ENCODE data around the gene PRDM15.

Gene PRDM15

DNA sequence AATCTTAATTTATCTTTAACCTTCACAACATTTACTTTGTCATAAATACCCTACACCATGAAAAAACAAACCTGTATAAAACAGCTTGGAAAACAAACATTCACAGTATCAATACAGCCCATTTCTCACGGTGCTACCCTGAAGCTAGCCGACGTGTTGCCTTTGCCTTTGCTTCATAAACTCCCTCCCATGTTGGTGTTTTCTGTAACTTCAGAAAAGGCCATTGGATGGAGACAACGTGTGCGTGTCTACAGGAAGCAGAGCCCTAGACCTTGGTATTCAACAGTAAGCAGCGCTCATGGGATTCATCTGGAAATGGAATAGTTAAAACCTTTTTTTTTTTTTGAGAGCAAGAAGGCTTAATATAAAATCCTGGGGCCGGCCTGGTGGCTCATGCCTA is 7.2 kb upstream of the PRDM15 start:
- no peak overlapping the region for H3K4me3 ChIP-seq (ENCODE audit: low read depth, low read length)
- TF ChIP-seq, protein P1, sequence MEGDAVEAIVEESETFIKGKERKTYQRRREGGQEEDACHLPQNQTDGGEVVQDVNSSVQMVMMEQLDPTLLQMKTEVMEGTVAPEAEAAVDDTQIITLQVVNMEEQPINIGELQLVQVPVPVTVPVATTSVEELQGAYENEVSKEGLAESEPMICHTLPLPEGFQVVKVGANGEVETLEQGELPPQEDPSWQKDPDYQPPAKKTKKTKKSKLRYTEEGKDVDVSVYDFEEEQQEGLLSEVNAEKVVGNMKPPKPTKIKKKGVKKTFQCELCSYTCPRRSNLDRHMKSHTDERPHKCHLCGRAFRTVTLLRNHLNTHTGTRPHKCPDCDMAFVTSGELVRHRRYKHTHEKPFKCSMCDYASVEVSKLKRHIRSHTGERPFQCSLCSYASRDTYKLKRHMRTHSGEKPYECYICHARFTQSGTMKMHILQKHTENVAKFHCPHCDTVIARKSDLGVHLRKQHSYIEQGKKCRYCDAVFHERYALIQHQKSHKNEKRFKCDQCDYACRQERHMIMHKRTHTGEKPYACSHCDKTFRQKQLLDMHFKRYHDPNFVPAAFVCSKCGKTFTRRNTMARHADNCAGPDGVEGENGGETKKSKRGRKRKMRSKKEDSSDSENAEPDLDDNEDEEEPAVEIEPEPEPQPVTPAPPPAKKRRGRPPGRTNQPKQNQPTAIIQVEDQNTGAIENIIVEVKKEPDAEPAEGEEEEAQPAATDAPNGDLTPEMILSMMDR (IDR thresholded peaks at IDR 0.05; ENCODE audit: borderline replicate concordance, insufficient read depth, low read depth, low read length): no peak

DNA sequence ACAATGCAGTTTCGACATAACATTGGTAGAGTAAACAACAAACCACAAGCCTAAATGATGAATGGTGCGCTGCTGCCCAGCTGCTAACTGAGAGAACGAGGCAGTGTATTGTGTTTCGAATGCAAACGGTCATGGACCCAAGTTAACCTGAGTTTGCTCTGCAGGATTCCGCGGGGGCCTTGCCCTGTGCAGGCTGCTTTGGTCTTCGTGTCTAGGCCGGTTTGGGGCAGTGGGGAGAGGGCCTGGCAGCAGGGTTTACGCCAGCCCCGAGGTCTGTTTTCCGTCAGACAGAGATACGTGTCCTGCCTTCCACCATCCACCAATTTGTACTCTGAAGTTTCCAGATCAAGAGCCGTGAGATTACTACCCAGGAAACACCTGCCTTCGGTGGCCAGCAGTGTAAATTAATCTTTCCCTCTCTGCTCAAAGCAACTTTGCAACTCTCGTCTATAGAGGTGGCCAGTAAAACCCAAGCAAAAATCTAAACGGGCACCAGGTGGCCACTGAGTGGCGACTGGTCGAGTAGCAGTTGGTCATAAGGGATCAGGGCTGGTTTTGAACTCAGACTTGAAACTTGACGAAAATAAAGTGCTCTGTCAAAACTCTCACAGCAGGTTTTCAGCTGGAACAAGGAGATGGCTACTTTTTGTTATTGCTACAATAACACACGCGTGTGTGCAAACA is 6.3 kb upstream of the PRDM15 start:
- TF ChIP-seq, protein P1 (IDR thresholded peaks at IDR 0.05; ENCODE audit: borderline replicate concordance, insufficient read depth, low read depth, low read length): no peak

DNA sequence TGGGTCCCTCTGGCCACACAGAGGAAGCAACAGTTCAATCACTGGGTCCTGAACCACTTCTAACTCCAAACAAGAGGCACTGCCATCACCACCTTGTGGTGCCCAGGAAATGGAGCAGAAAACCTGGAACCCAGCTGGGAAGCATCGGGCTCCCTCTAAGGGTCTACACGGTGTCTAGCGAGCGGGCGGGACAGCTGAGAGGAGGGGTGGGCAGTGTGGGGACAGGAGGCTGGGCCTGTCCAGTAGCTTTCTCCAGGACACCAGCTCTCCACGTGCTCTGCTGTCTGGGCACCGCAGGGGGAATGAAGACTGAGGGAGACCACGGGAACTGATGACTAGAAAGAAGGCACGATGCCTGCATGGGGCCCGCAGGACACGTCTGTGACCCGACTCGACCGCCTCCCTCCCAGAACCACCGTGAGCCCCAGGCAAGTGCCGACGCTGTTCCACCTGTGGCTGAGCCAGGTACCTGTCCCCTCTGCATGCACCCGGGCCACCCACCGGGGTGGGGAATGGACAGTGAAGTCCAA is 5.4 kb upstream of the PRDM15 start:
- TF ChIP-seq, protein P1 (IDR thresholded peaks at IDR 0.05; ENCODE audit: borderline replicate concordance, insufficient read depth, low read depth, low read length): no peak
- no peak overlapping the region for H3K4me3 ChIP-seq (ENCODE audit: low read depth, low read length)

More for the DNA sequence above, 6.3 kb upstream of the PRDM15 start:
- H3K4me3 ChIP-seq (ENCODE audit: low read depth, low read length): no peak overlapping the region

DNA sequence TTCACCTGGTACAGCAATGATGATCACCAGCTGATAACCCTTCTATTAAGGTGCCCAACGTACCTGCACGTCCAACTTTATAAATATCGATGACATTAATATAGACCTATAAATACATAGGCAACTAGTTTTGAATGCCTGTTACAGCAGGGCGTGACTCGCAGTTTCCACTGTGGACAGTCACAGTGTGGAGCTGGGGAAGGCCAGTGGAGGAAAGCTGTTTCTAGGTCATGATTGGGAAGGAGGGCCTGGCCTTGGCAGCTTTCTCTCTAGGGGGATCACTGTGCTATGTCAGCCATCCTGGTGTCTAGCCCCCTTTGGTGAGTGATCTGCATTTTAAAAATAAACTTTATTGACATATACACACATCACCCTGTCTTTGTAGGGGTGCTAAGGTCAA is 4.4 kb upstream of the PRDM15 start:
- H3K4me3 ChIP-seq (ENCODE audit: low read depth, low read length): no peak overlapping the region
- TF ChIP-seq, protein P1 (IDR thresholded peaks at IDR 0.05; ENCODE audit: borderline replicate concordance, insufficient read depth, low read depth, low read length): no peak

DNA sequence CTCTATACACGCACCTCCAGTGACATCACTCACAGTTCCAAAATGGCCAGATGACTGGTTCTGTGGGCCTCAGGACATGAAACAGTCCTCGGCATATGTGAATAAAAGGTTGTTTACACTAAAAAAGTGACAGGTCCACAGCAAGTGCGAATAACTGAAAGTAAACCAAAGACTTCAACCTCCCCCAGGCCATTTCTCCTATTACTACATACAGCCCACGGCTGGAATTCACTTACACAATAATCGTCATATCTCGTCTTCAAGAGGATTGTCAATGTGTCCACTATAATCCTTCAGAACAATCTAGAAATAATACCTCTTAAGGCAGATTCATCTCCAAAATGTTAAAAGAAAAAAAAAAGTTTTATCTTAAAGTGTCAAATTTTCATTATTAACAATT is 1.9 kb upstream of the PRDM15 start:
- TF ChIP-seq, protein P1 (IDR thresholded peaks at IDR 0.05; ENCODE audit: borderline replicate concordance, insufficient read depth, low read depth, low read length): no peak
- H3K4me3 ChIP-seq (ENCODE audit: low read depth, low read length): no peak overlapping the region

DNA sequence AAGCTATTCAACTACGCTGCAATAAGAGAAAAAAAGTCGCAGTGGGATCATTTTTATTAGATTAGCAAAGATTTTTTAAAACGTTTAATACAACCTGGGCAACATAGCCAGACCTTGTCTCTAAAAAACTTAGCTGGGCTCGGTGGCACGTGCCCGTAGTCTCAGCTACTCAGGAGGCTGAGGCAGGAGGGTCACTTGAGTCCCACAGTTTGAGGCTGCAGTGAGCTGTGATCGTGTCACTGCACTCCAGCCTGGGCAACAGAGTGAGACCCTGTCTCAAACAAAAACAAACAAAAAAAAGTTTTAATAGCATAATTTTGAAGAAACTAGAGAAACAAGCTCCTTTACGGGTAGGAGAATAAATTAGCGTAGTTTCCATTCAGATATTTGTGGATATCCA is 1.0 kb upstream of the PRDM15 start:
- peak overlapping the region; percentile 87 for H3K4me3 ChIP-seq (ENCODE audit: low read depth, low read length)
- TF ChIP-seq, protein P1 (IDR thresholded peaks at IDR 0.05; ENCODE audit: borderline replicate concordance, insufficient read depth, low read depth, low read length): no peak

DNA sequence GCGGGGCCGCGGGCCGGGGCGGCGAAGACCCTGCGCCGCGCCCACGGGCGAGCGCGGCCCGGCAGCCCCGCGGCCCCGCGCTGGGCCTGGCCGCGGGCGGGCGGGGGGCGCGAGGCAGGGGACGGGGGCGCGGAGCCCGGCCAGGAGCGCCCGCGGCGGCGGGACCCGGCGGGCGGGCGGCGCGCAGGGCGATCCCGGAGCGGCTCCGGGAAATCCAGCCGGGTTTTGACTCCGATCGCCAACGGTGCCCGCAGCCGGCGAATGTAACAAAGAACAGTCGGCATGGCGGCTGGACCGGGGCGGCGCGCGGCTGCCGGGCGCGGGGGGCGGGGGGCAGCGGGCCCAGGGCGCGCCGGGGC is 334 bp downstream of the PRDM15 start:
- peak overlapping the region; percentile 87 for H3K4me3 ChIP-seq (ENCODE audit: low read depth, low read length)
- TF ChIP-seq, protein P1 (IDR thresholded peaks at IDR 0.05; ENCODE audit: borderline replicate concordance, insufficient read depth, low read depth, low read length): no peak
